ENCODE measurements around the gene AHCYL2. TPM values are rescaled to one million over a fixed set of nuclear protein-coding genes. Genes with fewer than 3 reads are reported as not detected.

Gene AHCYL2
- total RNA-seq, 2 donors from 2014 or later, result 262 to 397 TPM

DNA sequence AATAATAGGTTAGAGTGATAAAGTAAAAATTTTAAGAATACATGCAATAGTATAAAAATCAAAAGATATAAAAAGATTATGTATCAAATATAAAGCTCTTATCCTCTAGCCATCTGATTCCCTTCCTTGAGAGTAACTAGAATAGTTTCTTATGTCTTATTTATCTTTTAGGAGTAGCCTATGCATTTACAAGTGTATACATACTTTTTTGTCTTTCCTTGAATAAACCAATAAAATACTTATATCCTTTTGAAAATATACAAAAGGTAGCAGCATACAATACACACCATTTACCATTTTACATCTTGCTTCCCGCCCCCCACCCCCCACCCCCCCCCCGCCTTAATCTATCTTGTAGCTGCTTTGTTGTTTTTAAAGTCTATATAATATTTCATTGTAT, 31.4 kb downstream of the AHCYL2 start:
- Histone ChIP-seq H3K27ac (no peak overlapping the region), H3K4me3 (no peak overlapping the region), H3K9ac (ENCODE audit: low read depth in 2 of 2, low read length in 2 of 2) (no peak overlapping the region), H3K4me1 (no peaks in the 10 kb centered on the region), H3K27me3 (no peaks in the 10 kb centered on the region), H3K9me3 (no peaks in the 10 kb centered on the region), H3K36me3 (no peaks in the 10 kb centered on the region)
- TF ChIP-seq, protein P1, sequence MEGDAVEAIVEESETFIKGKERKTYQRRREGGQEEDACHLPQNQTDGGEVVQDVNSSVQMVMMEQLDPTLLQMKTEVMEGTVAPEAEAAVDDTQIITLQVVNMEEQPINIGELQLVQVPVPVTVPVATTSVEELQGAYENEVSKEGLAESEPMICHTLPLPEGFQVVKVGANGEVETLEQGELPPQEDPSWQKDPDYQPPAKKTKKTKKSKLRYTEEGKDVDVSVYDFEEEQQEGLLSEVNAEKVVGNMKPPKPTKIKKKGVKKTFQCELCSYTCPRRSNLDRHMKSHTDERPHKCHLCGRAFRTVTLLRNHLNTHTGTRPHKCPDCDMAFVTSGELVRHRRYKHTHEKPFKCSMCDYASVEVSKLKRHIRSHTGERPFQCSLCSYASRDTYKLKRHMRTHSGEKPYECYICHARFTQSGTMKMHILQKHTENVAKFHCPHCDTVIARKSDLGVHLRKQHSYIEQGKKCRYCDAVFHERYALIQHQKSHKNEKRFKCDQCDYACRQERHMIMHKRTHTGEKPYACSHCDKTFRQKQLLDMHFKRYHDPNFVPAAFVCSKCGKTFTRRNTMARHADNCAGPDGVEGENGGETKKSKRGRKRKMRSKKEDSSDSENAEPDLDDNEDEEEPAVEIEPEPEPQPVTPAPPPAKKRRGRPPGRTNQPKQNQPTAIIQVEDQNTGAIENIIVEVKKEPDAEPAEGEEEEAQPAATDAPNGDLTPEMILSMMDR (IDR thresholded peaks at IDR 0.05), result no peak
- DNase-seq, result no peak
- intact Hi-C loops (cut with DNase I), result no loop called here

GRCh38 chr7:129257168-129257567, 32.3 kb downstream of the AHCYL2 start:
- no peaks in the 10 kb centered on the region for H3K9me3 ChIP-seq
- no peak overlapping the region for H3K4me3 ChIP-seq
- no peaks in the 10 kb centered on the region for H3K4me1 ChIP-seq
- DNase-seq, result no peak
- H3K9ac ChIP-seq (ENCODE audit: low read depth in 2 of 2, low read length in 2 of 2), result no peak overlapping the region
- no peaks in the 10 kb centered on the region for H3K36me3 ChIP-seq
- TF ChIP-seq, protein P1 (IDR thresholded peaks at IDR 0.05), result no peak
- no peaks in the 10 kb centered on the region for H3K27me3 ChIP-seq
- no peak overlapping the region for H3K27ac ChIP-seq
- intact Hi-C loops (cut with DNase I), result no loop called here

DNA sequence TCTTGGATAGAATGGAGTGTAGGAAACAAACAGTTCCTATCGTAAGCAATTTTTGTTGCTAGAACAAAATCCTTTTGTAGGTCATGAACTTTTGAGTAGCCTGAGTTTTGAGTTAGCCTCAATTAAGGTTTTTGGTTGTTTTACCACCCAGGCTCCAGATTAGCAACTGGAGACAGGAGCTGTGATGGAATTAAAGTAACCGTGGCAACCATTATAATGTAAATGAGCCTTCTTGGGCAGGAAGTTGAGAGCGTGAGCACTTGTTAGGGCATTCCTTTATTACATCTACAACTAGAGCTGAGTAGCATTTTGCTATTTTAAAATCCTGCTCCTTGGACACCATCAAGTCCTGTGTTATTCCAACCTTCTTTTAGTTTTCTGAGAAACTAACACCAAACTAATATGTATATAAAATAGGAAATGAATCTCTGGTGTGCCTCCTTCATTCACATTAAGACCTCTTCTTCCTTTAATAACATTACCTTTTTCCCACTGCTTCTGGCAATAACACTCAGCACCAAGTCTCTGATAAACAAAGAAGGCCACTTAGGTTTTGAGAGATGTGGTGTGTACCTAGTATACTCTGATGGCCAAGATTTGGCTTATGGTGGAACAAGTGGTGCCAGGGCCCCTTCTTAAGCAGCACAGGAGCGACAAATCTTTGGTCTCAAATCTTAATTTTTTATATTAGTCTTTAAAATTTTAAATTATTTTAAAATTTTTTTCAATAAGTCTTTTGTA, 34.0 kb downstream of the AHCYL2 start:
- H3K9me3 ChIP-seq, result no peaks in the 10 kb centered on the region
- no peak overlapping the region for H3K27ac ChIP-seq
- no peaks in the 10 kb centered on the region for H3K27me3 ChIP-seq
- intact Hi-C loops (cut with DNase I), result no loop called here
- DNase-seq, result no peak
- H3K36me3 ChIP-seq, result no peaks in the 10 kb centered on the region
- H3K4me3 ChIP-seq, result no peak overlapping the region
- no peaks in the 10 kb centered on the region for H3K4me1 ChIP-seq
- TF ChIP-seq, protein P1 (IDR thresholded peaks at IDR 0.05), result no peak
- H3K9ac ChIP-seq (ENCODE audit: low read depth in 2 of 2, low read length in 2 of 2), result no peak overlapping the region

DNA sequence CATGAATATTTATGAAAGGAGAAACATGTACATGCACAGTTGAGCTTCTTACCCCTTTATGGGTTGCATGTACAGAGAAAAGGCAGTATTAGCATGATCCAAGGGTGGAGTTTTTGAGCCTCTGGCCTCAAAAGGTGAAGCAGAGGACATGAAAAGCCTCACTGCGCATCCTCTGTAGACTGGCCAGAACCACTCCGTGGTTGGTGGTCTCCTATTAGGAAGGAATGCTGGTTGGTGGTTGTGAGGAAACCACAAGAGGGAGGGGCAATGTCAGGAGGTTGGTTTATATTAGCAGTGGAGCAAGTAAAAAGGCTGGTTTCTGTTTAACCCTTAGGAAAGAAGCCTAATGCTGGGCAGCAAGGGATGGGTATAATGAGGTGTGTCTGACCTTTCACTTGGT, 37.5 kb downstream of the AHCYL2 start:
- H3K9me3 ChIP-seq, result no peaks in the 10 kb centered on the region
- TF ChIP-seq, protein P1 (IDR thresholded peaks at IDR 0.05), result no peak
- no peak overlapping the region for H3K9ac ChIP-seq (ENCODE audit: low read depth in 2 of 2, low read length in 2 of 2)
- intact Hi-C loops (cut with DNase I), result no loop called here
- H3K4me3 ChIP-seq, result no peak overlapping the region
- no peaks in the 10 kb centered on the region for H3K27me3 ChIP-seq
- H3K36me3 ChIP-seq, result no peaks in the 10 kb centered on the region
- no peaks in the 10 kb centered on the region for H3K4me1 ChIP-seq
- no peak overlapping the region for H3K27ac ChIP-seq
- DNase-seq, result no peak

- TF ChIP-seq, protein P1 (IDR thresholded peaks at IDR 0.05), result no peak
- no peak for DNase-seq
- Histone ChIP-seq H3K36me3 (no peaks in the 10 kb centered on the region), H3K9ac (ENCODE audit: low read depth in 2 of 2, low read length in 2 of 2) (no peak overlapping the region), H3K4me1 (no peaks in the 10 kb centered on the region), H3K27me3 (no peaks in the 10 kb centered on the region), H3K9me3 (no peaks in the 10 kb centered on the region), H3K27ac (no peak overlapping the region), H3K4me3 (no peak overlapping the region)
- intact Hi-C loops (cut with DNase I), result no loop called here
These were observed 38.3 kb downstream of the AHCYL2 start for GRCh38 chr7:129263168-129263567.

Measured in colonic mucosa (tissue), 4 donors.